ENCODE data around the gene PAM16.
A peak's percentile ranks its signal among the peaks of the same experiment; 100 is the strongest.

Gene PAM16

DNA sequence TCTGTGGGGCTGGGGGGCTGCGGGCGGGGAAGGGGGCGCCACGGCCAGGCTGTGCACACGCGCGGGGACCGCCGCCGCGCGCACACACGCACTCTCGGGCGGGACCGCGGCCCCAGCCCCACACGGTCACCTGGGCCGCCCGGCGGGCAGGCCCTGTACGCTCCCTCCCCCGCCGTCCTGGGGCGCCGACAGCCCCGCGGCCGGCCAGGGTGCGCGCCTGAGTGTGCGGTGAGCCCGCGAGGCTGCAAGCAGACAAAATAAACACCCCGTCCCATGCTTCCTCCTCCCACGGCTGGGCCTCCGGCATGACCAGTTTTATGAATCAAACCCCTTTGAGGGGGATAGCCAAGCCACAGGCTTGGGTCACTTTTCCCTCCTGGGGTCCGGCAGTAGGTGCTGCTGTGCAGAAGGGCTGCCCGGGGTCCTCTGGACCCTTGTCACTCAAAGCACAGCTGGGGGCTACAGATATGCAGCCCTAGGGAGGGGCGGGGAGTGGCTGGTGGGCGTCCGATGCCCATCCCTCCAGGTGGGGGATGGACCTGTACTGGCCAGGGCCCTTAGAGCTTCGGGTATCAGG is 21.0 kb upstream of the PAM16 start:
- H3K9ac ChIP-seq (ENCODE audit: insufficient read length, low read depth) = peak overlapping the region; percentile 79
- peaks cover 46% of the 10 kb centered on the region for H3K4me1 ChIP-seq (ENCODE audit: insufficient read depth, insufficient read length)
- no peaks in the 10 kb centered on the region for H3K27me3 ChIP-seq (ENCODE audit: insufficient read depth, insufficient read length)
- H3K36me3 ChIP-seq (ENCODE audit: insufficient read depth, insufficient read length, low read length) = peaks cover 11% of the 10 kb centered on the region
- TF ChIP-seq YY1 (IDR thresholded peaks at IDR 0.05; ENCODE audit: insufficient read depth, insufficient read length) (no peak), ZNF274 (IDR thresholded peaks at IDR 0.05; ENCODE audit: low read depth, low read length) (no peak), SUZ12 (IDR thresholded peaks at IDR 0.05; ENCODE audit: extremely low read depth, insufficient read depth, insufficient read length) (no peak)
- peak overlapping the region; percentile 75 for H3K4me3 ChIP-seq (ENCODE audit: insufficient read length, low read depth)
- DNase-seq (ENCODE audit: low read depth, low spot score) = no peak
- no peaks in the 10 kb centered on the region for H3K9me3 ChIP-seq (ENCODE audit: insufficient read depth, low read length)

DNA sequence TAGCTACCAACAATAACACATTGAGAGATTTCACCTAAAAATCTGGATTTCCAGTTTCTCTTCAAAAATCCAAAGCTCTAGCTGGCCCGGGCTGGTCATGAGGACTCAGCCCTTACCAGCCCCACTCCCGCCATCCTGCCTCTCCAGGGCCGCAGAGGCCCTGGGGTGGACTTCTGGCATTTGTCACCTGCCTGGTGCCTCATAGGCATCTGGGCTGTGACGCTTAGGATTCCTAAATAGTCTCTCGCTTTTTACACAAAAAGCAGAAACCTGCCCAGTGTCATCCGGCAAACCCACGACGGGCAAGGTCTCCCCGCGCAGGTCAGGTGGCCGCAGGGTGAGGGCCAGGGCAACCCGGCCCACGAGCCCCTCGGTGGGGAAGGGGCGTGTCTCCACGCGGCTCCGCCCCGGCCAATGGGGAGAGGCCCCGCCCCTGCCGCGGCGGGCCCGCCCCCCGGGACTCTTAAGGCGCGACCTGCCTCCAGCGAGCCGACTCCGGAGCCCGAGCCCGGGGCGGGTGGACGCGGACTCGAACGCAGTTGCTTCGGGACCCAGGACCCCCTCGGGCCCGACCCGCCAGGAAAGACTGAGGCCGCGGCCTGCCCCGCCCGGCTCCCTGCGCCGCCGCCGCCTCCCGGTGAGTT is 20.4 kb upstream of the PAM16 start, which contains the start of gene VASN:
Gene VASN, plus strand, starts transcription at position 492 of the 644 bp plus-strand sequence. CDS start 9,030 bp downstream, outside the sequence.
- H3K9ac ChIP-seq (ENCODE audit: insufficient read length, low read depth) = peak within 1 kb of the TSS; percentile 79
- H3K4me3 ChIP-seq (ENCODE audit: insufficient read length, low read depth) = peak within 1 kb of the TSS; percentile 75

DNA sequence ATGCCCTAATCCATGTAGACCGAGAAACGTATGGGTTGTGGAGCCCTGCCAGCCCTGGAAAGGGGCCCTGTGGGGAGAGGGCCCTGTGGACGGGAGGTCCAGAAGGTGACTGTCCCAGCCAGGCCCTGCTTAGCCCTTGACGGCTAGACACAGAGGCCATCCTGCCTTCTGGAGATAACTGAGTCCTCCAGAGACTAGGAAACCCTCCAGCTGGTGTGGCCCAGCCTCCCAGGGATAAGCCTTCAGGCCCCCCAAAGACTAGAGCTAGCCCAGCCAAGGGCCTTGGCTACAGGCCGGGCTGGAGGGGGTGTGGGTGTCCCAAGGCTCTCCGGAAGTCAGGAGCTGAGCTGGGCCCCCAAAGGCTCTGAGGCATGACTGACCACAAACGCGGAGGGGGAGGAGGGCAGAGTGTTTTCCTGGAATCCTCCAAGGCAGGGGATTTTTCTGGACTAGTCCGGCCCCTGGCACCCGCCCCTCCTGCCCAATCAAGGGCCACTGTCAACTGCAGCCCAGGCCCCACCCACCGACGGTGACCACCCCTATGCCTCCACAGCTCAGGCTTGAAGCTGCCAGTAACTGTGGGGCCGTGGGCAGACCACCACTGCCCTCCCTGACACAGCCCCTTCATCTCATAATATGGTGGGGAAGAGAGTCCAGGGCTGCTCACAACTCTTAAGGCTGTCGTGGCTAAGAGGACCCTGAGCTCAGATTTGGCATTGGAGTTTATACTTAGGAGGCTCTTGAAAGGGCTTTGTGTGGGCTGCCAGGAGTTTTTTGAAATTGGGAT is 19.6 kb upstream of the PAM16 start:
- peaks cover 6% of the 10 kb centered on the region for H3K36me3 ChIP-seq (ENCODE audit: insufficient read depth, insufficient read length, low read length)
- no peak for DNase-seq (ENCODE audit: low read depth, low spot score)

More for the DNA sequence above, 20.4 kb upstream of the PAM16 start, which contains the start of gene VASN:
- DNase-seq (ENCODE audit: low read depth, low spot score) = no peak
- TF ChIP-seq SUZ12 (IDR thresholded peaks at IDR 0.05; ENCODE audit: extremely low read depth, insufficient read depth, insufficient read length) (no peak), ZNF274 (IDR thresholded peaks at IDR 0.05; ENCODE audit: low read depth, low read length) (no peak), YY1 (IDR thresholded peaks at IDR 0.05; ENCODE audit: insufficient read depth, insufficient read length) (no peak)
- Histone ChIP-seq H3K4me1 (ENCODE audit: insufficient read depth, insufficient read length) (peaks cover 44% of the 10 kb centered on the region), H3K27me3 (ENCODE audit: insufficient read depth, insufficient read length) (no peaks in the 10 kb centered on the region), H3K36me3 (ENCODE audit: insufficient read depth, insufficient read length, low read length) (peaks cover 11% of the 10 kb centered on the region), H3K9me3 (ENCODE audit: insufficient read depth, low read length) (no peaks in the 10 kb centered on the region)

DNA sequence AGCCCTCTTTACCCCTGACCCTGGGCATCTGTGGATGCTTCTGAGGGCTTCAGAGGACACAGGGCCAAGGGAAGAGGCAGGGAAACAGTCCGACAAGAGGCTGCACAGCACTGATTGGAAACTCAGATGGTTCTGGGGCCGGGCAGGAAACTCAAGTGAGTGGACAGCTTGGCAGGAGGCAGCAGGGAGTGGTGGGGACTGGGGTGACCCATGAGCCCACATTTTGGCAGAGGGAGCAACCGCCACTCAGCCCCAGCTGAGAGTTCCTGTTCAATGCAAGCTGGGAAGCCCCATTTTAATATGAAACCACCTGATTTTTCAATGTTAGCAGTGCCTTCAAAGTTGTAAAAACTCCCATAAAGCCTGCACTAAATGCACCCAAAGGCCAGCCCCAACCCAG is 19.0 kb upstream of the PAM16 start:
- peaks cover 6% of the 10 kb centered on the region for H3K36me3 ChIP-seq (ENCODE audit: insufficient read depth, insufficient read length, low read length)
- TF ChIP-seq YY1 (IDR thresholded peaks at IDR 0.05; ENCODE audit: insufficient read depth, insufficient read length) (no peak), ZNF274 (IDR thresholded peaks at IDR 0.05; ENCODE audit: low read depth, low read length) (no peak), SUZ12 (IDR thresholded peaks at IDR 0.05; ENCODE audit: extremely low read depth, insufficient read depth, insufficient read length) (no peak)
- H3K4me1 ChIP-seq (ENCODE audit: insufficient read depth, insufficient read length) = peaks cover 39% of the 10 kb centered on the region
- H3K9me3 ChIP-seq (ENCODE audit: insufficient read depth, low read length) = no peaks in the 10 kb centered on the region
- no peak for DNase-seq (ENCODE audit: low read depth, low spot score)
- H3K9ac ChIP-seq (ENCODE audit: insufficient read length, low read depth) = no peak overlapping the region
- H3K4me3 ChIP-seq (ENCODE audit: insufficient read length, low read depth) = no peak overlapping the region
- no peaks in the 10 kb centered on the region for H3K27me3 ChIP-seq (ENCODE audit: insufficient read depth, insufficient read length)

More for the DNA sequence above, 19.6 kb upstream of the PAM16 start:
- peak overlapping the region; percentile 44 for H3K9ac ChIP-seq (ENCODE audit: insufficient read length, low read depth)
- H3K4me3 ChIP-seq (ENCODE audit: insufficient read length, low read depth) = no peak overlapping the region
- H3K27me3 ChIP-seq (ENCODE audit: insufficient read depth, insufficient read length) = no peaks in the 10 kb centered on the region
- H3K9me3 ChIP-seq (ENCODE audit: insufficient read depth, low read length) = no peaks in the 10 kb centered on the region
- no peak for TF ChIP-seq ZNF274 (IDR thresholded peaks at IDR 0.05; ENCODE audit: low read depth, low read length)
- peaks cover 39% of the 10 kb centered on the region for H3K4me1 ChIP-seq (ENCODE audit: insufficient read depth, insufficient read length)

DNA sequence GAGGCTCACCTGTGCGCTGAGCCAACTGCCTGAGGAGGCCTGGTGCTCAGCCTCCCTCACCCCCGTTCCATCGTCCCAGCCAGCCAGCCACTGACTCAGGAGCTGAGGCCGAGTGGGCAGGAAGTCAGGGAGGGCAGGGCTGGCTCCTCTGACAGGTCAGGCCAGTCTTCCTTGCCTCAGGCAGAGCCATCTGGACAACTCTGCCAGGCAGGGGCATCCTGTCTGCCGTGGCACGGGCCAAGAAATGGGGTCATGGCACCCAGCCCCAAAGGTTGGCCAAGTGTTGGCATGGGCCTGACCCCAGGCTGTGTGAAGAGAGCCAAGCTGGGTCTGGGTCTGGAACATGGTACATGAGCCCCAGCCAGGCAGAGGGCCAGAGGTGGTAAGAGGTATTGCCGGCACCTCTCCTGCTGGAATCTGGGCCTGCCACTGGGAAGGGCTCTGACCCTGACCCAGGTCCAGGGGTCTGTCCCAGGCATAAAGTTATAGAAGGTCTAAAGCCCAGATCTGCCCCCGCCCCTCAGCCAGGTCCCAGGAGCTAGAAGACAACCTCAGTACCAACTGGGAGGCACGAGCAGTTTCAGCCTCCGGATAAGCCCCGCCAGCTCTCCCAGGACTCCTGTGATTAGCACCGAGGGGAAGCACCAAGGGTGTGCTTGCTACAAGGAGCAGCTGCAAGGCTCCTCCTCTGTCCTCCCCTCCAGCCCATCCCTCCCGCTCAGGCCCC is 18.0 kb upstream of the PAM16 start:
- DNase-seq (ENCODE audit: low read depth, low spot score) = no peak
- peaks cover 8% of the 10 kb centered on the region for H3K36me3 ChIP-seq (ENCODE audit: insufficient read depth, insufficient read length, low read length)
- H3K9me3 ChIP-seq (ENCODE audit: insufficient read depth, low read length) = no peaks in the 10 kb centered on the region
- peaks cover 31% of the 10 kb centered on the region for H3K4me1 ChIP-seq (ENCODE audit: insufficient read depth, insufficient read length)
- H3K27me3 ChIP-seq (ENCODE audit: insufficient read depth, insufficient read length) = no peaks in the 10 kb centered on the region
- no peak overlapping the region for H3K4me3 ChIP-seq (ENCODE audit: insufficient read length, low read depth)
- TF ChIP-seq SUZ12 (IDR thresholded peaks at IDR 0.05; ENCODE audit: extremely low read depth, insufficient read depth, insufficient read length) (no peak), ZNF274 (IDR thresholded peaks at IDR 0.05; ENCODE audit: low read depth, low read length) (no peak), YY1 (IDR thresholded peaks at IDR 0.05; ENCODE audit: insufficient read depth, insufficient read length) (no peak)
- H3K9ac ChIP-seq (ENCODE audit: insufficient read length, low read depth) = peak overlapping the region; percentile 39

DNA sequence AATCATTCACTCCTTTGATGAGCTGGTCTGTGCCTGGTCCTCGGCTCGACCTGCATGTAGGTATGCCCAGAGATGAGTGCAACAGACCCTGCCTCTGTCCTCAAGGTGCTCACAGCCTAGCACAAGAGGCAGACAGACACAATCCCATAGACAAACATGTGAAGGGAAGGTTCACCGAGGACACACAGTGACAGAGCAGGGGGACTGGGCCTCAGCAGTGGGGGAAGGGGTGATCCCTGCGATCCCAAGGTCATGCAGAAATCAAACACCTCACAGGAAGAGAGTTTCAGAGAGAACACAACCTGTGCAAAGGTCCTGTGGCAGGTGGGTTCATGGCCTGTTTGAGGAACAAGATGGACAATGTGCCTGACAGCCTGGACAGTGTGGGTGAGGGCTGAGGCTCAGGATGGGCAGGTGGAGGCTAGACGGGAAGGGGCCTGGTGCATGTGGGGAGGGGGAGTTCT is 16.3 kb upstream of the PAM16 start:
- Histone ChIP-seq H3K9me3 (ENCODE audit: insufficient read depth, low read length) (no peaks in the 10 kb centered on the region), H3K4me3 (ENCODE audit: insufficient read length, low read depth) (no peak overlapping the region), H3K9ac (ENCODE audit: insufficient read length, low read depth) (no peak overlapping the region), H3K4me1 (ENCODE audit: insufficient read depth, insufficient read length) (peaks cover 25% of the 10 kb centered on the region), H3K36me3 (ENCODE audit: insufficient read depth, insufficient read length, low read length) (peaks cover 8% of the 10 kb centered on the region), H3K27me3 (ENCODE audit: insufficient read depth, insufficient read length) (no peaks in the 10 kb centered on the region)
- no peak for DNase-seq (ENCODE audit: low read depth, low spot score)
- TF ChIP-seq YY1 (IDR thresholded peaks at IDR 0.05; ENCODE audit: insufficient read depth, insufficient read length) (no peak), ZNF274 (IDR thresholded peaks at IDR 0.05; ENCODE audit: low read depth, low read length) (no peak), SUZ12 (IDR thresholded peaks at IDR 0.05; ENCODE audit: extremely low read depth, insufficient read depth, insufficient read length) (no peak)

Data from NT2/D1 (cell line).